OCI-M2 (cell line): ENCODE results near the gene GNB1L.

Experiments
- DNase-seq: peaks from one replicate; lab custom pipeline; 2025; ENCODE audit not compliant: unreplicated experiment; lab: John Stamatoyannopoulos, UW

The GNB1L gene

GRCh38 chr22:19826619-19826950 lies 28.1 kb downstream of the GNB1L start:
- no peak for DNase-seq

GRCh38 chr22:19825904-19826618 lies 28.6 kb downstream of the GNB1L start:
- DNase-seq = no peak

GRCh38 chr22:19824926-19825339 lies 29.7 kb downstream of the GNB1L start:
- DNase-seq = no peak

- DNase-seq = no peak
Observed at GRCh38 chr22:19824212-19824925, 30.3 kb downstream of the GNB1L start.

- DNase-seq = no peak
Observed at GRCh38 chr22:19823902-19824211, 30.8 kb downstream of the GNB1L start.

GRCh38 chr22:19823191-19823901 lies 31.3 kb downstream of the GNB1L start:
- no peak for DNase-seq

GRCh38 chr22:19822301-19823117 lies 32.2 kb downstream of the GNB1L start:
- no peak for DNase-seq

GRCh38 chr22:19821523-19822300 lies 33.0 kb downstream of the GNB1L start:
- DNase-seq = no peak

GRCh38 chr22:19820880-19821522 lies 33.7 kb downstream of the GNB1L start:
- no peak for DNase-seq

GRCh38 chr22:19819911-19820879 lies 34.5 kb downstream of the GNB1L start:
- no peak for DNase-seq

- no peak for DNase-seq
Observed at GRCh38 chr22:19819208-19819910, 35.3 kb downstream of the GNB1L start.

GRCh38 chr22:19818324-19819207 lies 36.1 kb downstream of the GNB1L start:
- DNase-seq = no peak

- DNase-seq = no peak
Observed at GRCh38 chr22:19816372-19817119, 38.1 kb downstream of the GNB1L start.

- no peak for DNase-seq
Observed at GRCh38 chr22:19815823-19816290, 38.8 kb downstream of the GNB1L start.

- no peak for DNase-seq
Observed at GRCh38 chr22:19815093-19815822, 39.4 kb downstream of the GNB1L start.

- DNase-seq = no peak
Observed at GRCh38 chr22:19814428-19814827, 40.2 kb downstream of the GNB1L start.
